HEK293 (cell line): ENCODE results near the gene HMGCS1.

Experiments
- GLIS1 ChIP-seq: fragments of 450-650 bp; formaldehyde crosslinking; IDR thresholded peaks from 2 replicates; pipeline ENCODE4 v1.5.1; 2016; ENCODE audit warnings: missing biosample characterization, missing genetic modification characterization
- HOXC10 ChIP-seq: sonication (generic); formaldehyde crosslinking; IDR thresholded peaks from 2 replicates; pipeline ENCODE4 v1.8.1; 2023; ENCODE audit warnings: mild to moderate bottlenecking, missing genetic modification reagents
- SCRT2 ChIP-seq: fragments of 450-650 bp; formaldehyde crosslinking; IDR thresholded peaks from 2 replicates; pipeline ENCODE4 v1.5.1; 2016; ENCODE audit warnings: missing biosample characterization, missing genetic modification characterization
- ZBTB48 ChIP-seq: fragments of 450-650 bp; formaldehyde crosslinking; IDR thresholded peaks from 2 replicates; pipeline ENCODE4 v1.5.1; 2016; ENCODE audit warnings: missing biosample characterization, missing genetic modification characterization
- ZBTB8A ChIP-seq: fragments of 450-650 bp; formaldehyde crosslinking; IDR thresholded peaks from 2 replicates; pipeline ENCODE4 v1.5.1; 2016; ENCODE audit warnings: missing biosample characterization, missing genetic modification characterization
- ZFP37 ChIP-seq: fragments of 450-650 bp; formaldehyde crosslinking; IDR thresholded peaks from 2 replicates; pipeline ENCODE4 v1.5.1; 2016; ENCODE audit warnings: missing biosample characterization, missing genetic modification characterization
- ZFP69B ChIP-seq: fragments of 450-650 bp; formaldehyde crosslinking; IDR thresholded peaks from 2 replicates; pipeline ENCODE4 v1.5.1; 2016; ENCODE audit warnings: missing biosample characterization, missing genetic modification characterization
- ZNF10 ChIP-seq: fragments of 450-650 bp; formaldehyde crosslinking; IDR thresholded peaks from 2 replicates; pipeline ENCODE4 v1.5.1; 2017; ENCODE audit warnings: missing biosample characterization, missing genetic modification characterization
- ZNF302 ChIP-seq: fragments of 450-650 bp; formaldehyde crosslinking; IDR thresholded peaks from 2 replicates; pipeline ENCODE4 v1.5.1; 2016; ENCODE audit warnings: missing biosample characterization, missing genetic modification characterization, low read depth
- ZNF394 ChIP-seq: fragments of 450-650 bp; formaldehyde crosslinking; IDR thresholded peaks from 2 replicates; pipeline ENCODE4 v1.5.1; 2016; ENCODE audit warnings: missing biosample characterization, missing genetic modification characterization, mild to moderate bottlenecking, moderate library complexity, borderline replicate concordance
- ZNF514 ChIP-seq: fragments of 450-650 bp; formaldehyde crosslinking; IDR thresholded peaks from 2 replicates; pipeline ENCODE4 v1.5.1; 2016; ENCODE audit warnings: missing biosample characterization, missing genetic modification characterization
- ZNF548 ChIP-seq: fragments of 450-650 bp; formaldehyde crosslinking; IDR thresholded peaks from 2 replicates; pipeline ENCODE4 v1.5.1; 2016; ENCODE audit warnings: missing biosample characterization, missing genetic modification characterization
- ZNF600 ChIP-seq: fragments of 450-650 bp; formaldehyde crosslinking; IDR thresholded peaks from 2 replicates; pipeline ENCODE4 v1.5.1; 2016; ENCODE audit warnings: missing biosample characterization, missing genetic modification characterization
- ZNF629 ChIP-seq: fragments of 450-650 bp; formaldehyde crosslinking; IDR thresholded peaks from 2 replicates; pipeline ENCODE4 v1.5.1; 2017; ENCODE audit warnings: missing biosample characterization, missing genetic modification characterization
- ZNF76 ChIP-seq: fragments of 450-650 bp; formaldehyde crosslinking; IDR thresholded peaks from 2 replicates; pipeline ENCODE4; 2016; ENCODE audit warnings: low read depth, missing biosample characterization, missing genetic modification characterization, borderline replicate concordance
- ZNF785 ChIP-seq: fragments of 450-650 bp; formaldehyde crosslinking; IDR thresholded peaks from 2 replicates; pipeline ENCODE4 v1.5.1; 2016; ENCODE audit warnings: missing biosample characterization, missing genetic modification characterization
- ZNF791 ChIP-seq: fragments of 450-650 bp; formaldehyde crosslinking; IDR thresholded peaks from 2 replicates; pipeline ENCODE4 v1.5.1; 2016; ENCODE audit warnings: missing biosample characterization, missing genetic modification characterization
- ZSCAN16 ChIP-seq: fragments of 450-650 bp; formaldehyde crosslinking; IDR thresholded peaks from 2 replicates; pipeline ENCODE4 v1.5.1; 2016; ENCODE audit warnings: missing biosample characterization, missing genetic modification characterization
- TF ChIP-seq, protein P1 (sequence below): fragments of 450-650 bp; formaldehyde crosslinking; IDR thresholded peaks from 2 replicates; pipeline ENCODE4 v1.5.1; 2016; ENCODE audit warnings: missing biosample characterization, missing genetic modification characterization
- TF ChIP-seq, protein P2 (sequence below): fragments of 450-650 bp; formaldehyde crosslinking; IDR thresholded peaks from 2 replicates; pipeline ENCODE4 v1.5.1; 2016; ENCODE audit warnings: missing biosample characterization, missing genetic modification characterization
- TF ChIP-seq, protein P3 (sequence below): fragments of 450-650 bp; formaldehyde crosslinking; IDR thresholded peaks from 2 replicates; pipeline ENCODE4 v1.5.1; 2016; ENCODE audit warnings: missing biosample characterization, missing genetic modification characterization
- TF ChIP-seq, protein P4 (sequence below): fragments of 450-650 bp; formaldehyde crosslinking; conservative IDR thresholded peaks from 2 replicates; pipeline ENCODE4 v1.5.1; 2016; ENCODE audit warnings: low read depth, missing biosample characterization, missing genetic modification characterization
- TF ChIP-seq, protein P5 (sequence below): fragments of 450-650 bp; formaldehyde crosslinking; IDR thresholded peaks from 2 replicates; pipeline ENCODE4 v1.5.1; 2016; ENCODE audit warnings: missing biosample characterization, missing genetic modification characterization
- TF ChIP-seq, protein P6 (sequence below): fragments of 450-650 bp; formaldehyde crosslinking; IDR thresholded peaks from 2 replicates; pipeline ENCODE4 v1.5.1; 2016; ENCODE audit warnings: missing biosample characterization, missing genetic modification characterization
- TF ChIP-seq, protein P7 (sequence below): fragments of 450-650 bp; formaldehyde crosslinking; IDR thresholded peaks from 2 replicates; pipeline ENCODE4 v1.5.1; 2016; ENCODE audit warnings: missing biosample characterization, missing genetic modification characterization

The HMGCS1 gene

DNA sequence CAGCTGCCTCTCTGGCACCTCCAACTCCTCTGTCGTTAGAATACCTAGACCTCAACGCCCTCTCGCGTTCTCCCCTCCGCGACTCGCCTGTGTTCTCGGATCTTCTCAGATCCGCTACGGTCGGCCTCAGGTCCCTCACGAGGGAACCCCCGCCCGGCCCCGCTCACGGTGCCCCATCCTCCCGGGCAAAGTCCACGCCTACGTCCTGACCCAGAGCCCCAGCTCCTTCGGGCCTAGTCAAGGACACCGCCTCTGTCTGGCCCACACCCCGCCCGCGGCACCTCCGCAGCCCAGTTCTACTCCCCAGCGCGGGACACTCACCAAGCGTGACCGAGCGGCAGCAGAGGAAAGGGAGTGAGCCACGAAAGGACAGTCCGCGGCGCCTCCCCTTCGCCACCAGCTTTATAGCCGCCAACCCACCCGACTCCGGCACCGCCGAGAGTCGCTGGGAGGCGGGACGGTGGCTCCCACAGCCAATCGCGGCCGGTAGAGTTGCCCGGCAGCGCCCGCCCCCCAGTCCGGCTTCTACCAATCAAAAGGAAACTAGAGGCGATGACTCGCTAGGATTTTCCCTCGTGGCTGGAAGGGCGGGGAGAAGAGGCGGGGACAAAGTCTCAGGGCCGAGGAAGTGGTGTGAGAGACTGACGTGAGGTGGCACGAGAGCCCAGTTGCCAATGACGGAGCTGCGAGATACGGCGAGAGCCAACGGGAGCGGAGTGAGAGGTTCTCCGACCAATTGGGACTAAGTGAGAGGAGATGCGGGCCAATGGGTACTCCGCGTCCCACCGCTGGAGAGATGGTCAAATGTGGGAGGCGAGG, at the start of gene HMGCS1 (continued):
- TF ChIP-seq, protein P1, sequence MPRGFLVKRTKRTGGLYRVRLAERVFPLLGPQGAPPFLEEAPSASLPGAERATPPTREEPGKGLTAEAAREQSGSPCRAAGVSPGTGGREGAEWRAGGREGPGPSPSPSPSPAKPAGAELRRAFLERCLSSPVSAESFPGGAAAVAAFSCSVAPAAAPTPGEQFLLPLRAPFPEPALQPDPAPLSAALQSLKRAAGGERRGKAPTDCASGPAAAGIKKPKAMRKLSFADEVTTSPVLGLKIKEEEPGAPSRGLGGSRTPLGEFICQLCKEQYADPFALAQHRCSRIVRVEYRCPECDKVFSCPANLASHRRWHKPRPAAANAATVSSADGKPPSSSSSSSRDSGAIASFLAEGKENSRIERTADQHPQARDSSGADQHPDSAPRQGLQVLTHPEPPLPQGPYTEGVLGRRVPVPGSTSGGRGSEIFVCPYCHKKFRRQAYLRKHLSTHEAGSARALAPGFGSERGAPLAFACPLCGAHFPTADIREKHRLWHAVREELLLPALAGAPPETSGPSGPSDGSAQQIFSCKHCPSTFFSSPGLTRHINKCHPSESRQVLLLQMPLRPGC (tag by site-specific recombination): no peak
- TF ChIP-seq HOXC10 (CRISPR knock-in tag) (no peak), ZNF302 (tag by site-specific recombination) (no peak), ZFP37 (peak; percentile 94), GLIS1 (peak; percentile 49), ZBTB8A (tag by site-specific recombination) (peak; percentile 66), ZNF785 (tag by site-specific recombination) (no peak), ZBTB48 (tag by site-specific recombination) (peak; percentile 83), ZSCAN16 (peak; percentile 74; the same call in 1 of the 2 replicates), ZNF548 (tag by site-specific recombination) (no peak), ZNF629 (tag by site-specific recombination) (peak; percentile 93), ZNF10 (tag by site-specific recombination) (no peak), SCRT2 (0 out of 2 replicates have a peak, but pooled peaks have one; percentile 8), ZNF394 (peak; percentile 73), ZNF514 (tag by site-specific recombination) (no peak), ZNF76 (tag by site-specific recombination) (no peak; the same call in 1 of the 2 replicates), ZNF791 (tag by site-specific recombination) (no peak), ZFP69B (tag by site-specific recombination) (peak; percentile 69), ZNF600 (tag by site-specific recombination) (peak; percentile 89)
- TF ChIP-seq, protein P2, sequence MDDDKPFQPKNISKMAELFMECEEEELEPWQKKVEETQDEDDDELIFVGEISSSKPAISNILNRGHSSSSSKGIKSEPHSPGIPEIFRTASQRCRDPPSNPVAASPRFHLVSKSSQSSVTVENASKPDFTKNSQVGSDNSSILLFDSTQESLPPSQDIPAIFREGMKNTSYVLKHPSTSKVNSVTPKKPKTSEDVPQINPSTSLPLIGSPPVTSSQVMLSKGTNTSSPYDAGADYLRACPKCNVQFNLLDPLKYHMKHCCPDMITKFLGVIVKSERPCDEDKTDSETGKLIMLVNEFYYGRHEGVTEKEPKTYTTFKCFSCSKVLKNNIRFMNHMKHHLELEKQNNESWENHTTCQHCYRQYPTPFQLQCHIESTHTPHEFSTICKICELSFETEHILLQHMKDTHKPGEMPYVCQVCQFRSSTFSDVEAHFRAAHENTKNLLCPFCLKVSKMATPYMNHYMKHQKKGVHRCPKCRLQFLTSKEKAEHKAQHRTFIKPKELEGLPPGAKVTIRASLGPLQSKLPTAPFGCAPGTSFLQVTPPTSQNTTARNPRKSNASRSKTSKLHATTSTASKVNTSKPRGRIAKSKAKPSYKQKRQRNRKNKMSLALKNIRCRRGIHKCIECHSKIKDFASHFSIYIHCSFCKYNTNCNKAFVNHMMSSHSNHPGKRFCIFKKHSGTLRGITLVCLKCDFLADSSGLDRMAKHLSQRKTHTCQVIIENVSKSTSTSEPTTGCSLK (tag by site-specific recombination): no peak
- TF ChIP-seq, protein P3, sequence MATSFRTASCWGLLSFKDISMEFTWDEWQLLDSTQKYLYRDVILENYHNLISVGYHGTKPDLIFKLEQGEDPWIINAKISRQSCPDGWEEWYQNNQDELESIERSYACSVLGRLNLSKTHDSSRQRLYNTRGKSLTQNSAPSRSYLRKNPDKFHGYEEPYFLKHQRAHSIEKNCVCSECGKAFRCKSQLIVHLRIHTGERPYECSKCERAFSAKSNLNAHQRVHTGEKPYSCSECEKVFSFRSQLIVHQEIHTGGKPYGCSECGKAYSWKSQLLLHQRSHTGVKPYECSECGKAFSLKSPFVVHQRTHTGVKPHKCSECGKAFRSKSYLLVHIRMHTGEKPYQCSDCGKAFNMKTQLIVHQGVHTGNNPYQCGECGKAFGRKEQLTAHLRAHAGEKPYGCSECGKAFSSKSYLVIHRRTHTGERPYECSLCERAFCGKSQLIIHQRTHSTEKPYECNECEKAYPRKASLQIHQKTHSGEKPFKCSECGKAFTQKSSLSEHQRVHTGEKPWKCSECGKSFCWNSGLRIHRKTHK (tag by site-specific recombination): no peak
- TF ChIP-seq, protein P4, sequence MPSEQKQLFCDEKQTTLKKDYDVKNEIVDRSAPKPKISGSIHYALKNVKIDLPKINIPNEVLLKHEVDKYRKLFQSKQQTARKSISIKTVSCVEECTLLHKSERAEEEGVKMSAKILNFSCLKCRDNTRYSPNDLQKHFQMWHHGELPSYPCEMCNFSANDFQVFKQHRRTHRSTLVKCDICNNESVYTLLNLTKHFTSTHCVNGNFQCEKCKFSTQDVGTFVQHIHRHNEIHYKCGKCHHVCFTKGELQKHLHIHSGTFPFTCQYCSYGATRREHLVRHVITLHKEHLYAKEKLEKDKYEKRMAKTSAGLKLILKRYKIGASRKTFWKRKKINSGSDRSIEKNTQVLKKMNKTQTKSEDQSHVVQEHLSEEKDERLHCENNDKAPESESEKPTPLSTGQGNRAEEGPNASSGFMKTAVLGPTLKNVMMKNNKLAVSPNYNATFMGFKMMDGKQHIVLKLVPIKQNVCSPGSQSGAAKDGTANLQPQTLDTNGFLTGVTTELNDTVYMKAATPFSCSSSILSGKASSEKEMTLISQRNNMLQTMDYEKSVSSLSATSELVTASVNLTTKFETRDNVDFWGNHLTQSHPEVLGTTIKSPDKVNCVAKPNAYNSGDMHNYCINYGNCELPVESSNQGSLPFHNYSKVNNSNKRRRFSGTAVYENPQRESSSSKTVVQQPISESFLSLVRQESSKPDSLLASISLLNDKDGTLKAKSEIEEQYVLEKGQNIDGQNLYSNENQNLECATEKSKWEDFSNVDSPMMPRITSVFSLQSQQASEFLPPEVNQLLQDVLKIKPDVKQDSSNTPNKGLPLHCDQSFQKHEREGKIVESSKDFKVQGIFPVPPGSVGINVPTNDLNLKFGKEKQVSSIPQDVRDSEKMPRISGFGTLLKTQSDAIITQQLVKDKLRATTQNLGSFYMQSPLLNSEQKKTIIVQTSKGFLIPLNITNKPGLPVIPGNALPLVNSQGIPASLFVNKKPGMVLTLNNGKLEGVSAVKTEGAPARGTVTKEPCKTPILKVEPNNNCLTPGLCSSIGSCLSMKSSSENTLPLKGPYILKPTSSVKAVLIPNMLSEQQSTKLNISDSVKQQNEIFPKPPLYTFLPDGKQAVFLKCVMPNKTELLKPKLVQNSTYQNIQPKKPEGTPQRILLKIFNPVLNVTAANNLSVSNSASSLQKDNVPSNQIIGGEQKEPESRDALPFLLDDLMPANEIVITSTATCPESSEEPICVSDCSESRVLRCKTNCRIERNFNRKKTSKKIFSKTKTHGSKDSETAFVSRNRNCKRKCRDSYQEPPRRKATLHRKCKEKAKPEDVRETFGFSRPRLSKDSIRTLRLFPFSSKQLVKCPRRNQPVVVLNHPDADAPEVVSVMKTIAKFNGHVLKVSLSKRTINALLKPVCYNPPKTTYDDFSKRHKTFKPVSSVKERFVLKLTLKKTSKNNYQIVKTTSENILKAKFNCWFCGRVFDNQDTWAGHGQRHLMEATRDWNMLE (tag by site-specific recombination): peak; percentile 62
- TF ChIP-seq, protein P5, sequence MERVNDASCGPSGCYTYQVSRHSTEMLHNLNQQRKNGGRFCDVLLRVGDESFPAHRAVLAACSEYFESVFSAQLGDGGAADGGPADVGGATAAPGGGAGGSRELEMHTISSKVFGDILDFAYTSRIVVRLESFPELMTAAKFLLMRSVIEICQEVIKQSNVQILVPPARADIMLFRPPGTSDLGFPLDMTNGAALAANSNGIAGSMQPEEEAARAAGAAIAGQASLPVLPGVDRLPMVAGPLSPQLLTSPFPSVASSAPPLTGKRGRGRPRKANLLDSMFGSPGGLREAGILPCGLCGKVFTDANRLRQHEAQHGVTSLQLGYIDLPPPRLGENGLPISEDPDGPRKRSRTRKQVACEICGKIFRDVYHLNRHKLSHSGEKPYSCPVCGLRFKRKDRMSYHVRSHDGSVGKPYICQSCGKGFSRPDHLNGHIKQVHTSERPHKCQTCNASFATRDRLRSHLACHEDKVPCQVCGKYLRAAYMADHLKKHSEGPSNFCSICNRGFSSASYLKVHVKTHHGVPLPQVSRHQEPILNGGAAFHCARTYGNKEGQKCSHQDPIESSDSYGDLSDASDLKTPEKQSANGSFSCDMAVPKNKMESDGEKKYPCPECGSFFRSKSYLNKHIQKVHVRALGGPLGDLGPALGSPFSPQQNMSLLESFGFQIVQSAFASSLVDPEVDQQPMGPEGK (tag by site-specific recombination): peak; percentile 67
- TF ChIP-seq, protein P6, sequence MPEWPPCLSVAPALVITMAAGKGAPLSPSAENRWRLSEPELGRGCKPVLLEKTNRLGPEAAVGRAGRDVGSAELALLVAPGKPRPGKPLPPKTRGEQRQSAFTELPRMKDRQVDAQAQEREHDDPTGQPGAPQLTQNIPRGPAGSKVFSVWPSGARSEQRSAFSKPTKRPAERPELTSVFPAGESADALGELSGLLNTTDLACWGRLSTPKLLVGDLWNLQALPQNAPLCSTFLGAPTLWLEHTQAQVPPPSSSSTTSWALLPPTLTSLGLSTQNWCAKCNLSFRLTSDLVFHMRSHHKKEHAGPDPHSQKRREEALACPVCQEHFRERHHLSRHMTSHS (tag by site-specific recombination): no peak
- TF ChIP-seq, protein P7, sequence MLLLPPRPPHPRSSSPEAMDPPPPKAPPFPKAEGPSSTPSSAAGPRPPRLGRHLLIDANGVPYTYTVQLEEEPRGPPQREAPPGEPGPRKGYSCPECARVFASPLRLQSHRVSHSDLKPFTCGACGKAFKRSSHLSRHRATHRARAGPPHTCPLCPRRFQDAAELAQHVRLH (tag by site-specific recombination): peak; percentile 64; the same call in 1 of the 2 replicates
